ENCODE data around the gene NODAL.
A peak's percentile ranks its signal among the peaks of the same experiment; 100 is the strongest.

NODAL gene

DNA sequence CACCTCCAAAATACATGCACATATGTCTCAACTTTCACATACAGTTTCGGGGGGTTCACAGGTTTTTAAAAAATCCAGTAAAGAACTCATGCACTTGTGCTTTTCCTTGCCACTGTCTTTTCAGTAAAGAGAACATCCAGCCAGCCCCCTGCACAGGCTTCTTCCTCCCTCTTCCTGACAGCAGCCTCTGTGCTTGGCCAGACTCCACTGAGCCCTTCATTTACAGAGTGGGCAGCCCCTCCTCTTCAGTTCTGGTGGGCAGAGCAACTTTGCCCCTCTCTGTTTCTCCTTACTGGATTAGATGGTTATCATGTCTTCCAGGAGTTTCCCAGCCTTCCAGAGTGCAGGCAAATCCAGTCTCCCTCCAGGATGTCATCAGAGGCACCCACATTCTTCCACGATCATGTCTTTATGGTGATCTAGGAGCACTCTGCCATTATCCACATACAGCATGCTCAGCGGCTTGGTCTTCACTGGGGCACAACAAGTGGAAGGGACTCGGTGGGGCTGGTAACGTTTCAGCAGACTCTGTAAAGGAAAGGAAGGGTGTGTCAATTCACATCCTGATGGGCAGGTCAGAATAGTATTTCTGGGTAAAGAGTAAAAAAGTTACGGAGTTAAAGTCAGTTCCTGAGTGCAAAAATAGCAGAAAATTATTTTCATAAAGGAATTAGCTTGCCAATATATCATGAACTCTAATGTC is 8.8 kb downstream of the NODAL start:
- DNase-seq (ENCODE audit: insufficient read length, low spot score) (no peak), FAIRE-seq (no peak)
- no peak for TF ChIP-seq POLR2A (IDR thresholded peaks at IDR 0.05; ENCODE audit: low read depth, low read length)

DNA sequence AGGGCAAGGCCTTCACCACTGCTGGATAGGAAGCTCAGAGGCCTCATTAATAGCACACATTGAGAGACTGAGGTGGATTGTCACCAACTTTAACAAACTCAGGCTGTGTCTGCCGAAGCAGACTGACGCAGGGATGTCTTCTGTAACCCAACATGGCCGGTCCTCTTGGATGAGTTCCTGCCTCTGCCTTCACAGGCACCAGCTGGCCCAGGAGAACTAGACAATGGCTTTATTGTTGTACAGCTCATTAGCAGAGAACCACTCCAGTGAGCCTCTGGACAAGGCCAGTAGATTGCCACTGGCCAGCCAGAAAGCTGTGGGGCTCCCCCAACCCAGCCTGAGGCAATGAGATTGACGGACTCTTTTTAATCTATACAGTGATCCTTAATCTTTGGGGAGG is 9.4 kb downstream of the NODAL start:
- DNase-seq (ENCODE audit: insufficient read length, low spot score) (no peak), FAIRE-seq (no peak)
- no peak for TF ChIP-seq POLR2A (IDR thresholded peaks at IDR 0.05; ENCODE audit: low read depth, low read length)

DNA sequence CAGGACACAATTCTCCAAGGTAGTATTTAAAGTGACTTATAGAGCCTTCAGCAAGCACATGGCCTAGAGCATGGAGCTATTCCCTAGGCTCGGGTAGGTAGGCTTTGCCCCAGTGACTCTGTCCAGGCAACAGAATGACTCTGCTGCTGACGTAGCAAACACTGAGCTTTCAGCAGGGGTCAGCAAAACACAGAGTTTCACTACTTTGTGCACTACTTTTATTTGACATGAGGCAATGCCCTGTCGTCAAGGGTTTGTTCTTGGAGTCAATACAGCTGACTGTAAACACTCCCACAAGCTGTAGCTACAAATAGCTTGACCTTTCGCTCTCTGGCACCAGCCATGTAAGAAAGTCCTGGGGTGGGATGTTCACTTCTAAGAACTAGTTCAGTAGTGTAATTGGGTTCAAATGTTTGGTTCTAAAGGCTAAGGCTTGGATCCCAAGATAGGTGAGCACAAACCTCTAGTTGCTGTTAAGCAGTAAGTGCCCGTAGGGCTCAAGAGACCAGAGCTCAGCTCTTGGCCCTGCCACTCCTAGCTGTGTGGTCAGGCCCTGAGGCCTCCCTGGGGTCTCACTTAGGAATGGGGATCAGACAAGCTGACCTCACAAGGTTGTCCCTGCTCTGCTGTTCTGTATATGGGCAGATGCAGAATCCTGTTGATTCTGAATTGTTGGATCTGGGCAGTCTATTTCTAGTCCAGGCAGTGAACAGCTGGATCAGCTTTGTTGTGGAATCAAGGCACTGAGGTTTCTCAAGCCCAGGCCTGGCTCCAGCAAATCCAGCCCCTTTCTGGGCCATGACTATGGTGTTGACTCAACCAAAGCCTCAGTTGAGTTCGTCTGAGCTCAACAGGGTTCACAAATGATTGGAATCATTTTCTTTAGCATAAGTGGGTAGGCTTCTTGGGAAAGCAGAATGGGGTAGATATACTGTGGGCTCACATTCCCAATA is 10.7 kb downstream of the NODAL start:
- TF ChIP-seq POLR2A (IDR thresholded peaks at IDR 0.05; ENCODE audit: low read depth, low read length), result no peak
- FAIRE-seq (no peak), DNase-seq (ENCODE audit: insufficient read length, low spot score) (no peak)

DNA sequence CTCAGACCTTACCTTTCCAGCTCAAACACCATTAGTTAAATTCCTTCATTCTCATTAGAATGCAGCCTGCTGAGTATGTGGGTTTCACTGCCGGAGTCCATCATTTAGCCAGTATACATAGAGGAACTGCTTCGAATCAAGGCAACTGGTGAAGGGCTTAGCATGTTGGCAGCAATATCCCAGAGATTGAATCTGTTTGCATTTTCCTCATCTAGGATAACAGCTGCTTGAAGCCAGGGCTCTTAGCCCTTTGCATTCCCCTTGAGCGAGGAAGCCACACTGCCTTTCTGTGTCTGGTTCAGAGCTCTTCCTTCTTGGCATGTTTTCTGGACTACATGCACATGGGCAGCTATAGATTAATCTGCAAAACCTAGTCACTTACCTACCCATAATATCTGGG is 14.7 kb downstream of the NODAL start:
- no peak for TF ChIP-seq POLR2A (IDR thresholded peaks at IDR 0.05; ENCODE audit: low read depth, low read length)
- DNase-seq (ENCODE audit: insufficient read length, low spot score) (no peak), FAIRE-seq (no peak)

DNA sequence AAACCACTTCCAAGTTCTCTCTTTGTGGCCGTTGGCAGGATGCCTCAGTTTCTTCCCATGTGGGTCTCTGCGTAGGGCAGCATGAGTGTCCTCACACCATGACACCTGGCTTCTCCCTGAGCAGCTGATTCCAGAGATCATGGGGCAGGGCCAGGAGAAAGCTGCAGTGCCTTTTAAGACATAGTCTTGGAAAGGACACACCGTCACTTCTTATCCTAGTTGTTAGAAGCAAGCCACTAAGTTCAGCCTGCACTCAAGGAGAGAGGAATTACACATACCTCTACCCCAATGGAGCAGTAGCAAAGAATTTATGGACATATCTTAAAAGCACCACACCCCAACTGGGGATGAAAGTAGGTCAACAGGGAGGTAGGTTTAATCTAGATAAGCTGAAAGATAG is 16.4 kb downstream of the NODAL start:
- DNase-seq (ENCODE audit: insufficient read length, low spot score), result no peak
- no peak for FAIRE-seq
- no peak for TF ChIP-seq POLR2A (IDR thresholded peaks at IDR 0.05; ENCODE audit: low read depth, low read length)

DNA sequence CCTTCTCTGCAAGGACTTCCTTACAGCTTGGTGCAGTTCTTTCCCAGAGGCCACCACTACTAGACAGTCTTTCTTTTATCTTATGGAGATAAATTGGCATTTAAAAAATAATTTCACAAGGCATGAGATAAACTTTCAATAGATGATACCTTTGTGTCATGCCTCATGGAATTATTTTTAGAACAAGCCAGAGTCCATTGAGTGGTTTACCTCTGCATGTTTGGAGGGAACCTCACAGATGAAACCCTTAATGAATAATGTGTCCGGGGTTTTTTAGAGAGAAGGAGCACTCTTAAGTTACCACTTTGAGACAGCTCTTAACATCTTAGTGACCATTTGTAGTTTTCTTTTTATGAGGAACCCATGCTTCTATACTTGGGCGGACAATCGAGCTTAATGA is 17.2 kb downstream of the NODAL start:
- no peak for TF ChIP-seq POLR2A (IDR thresholded peaks at IDR 0.05; ENCODE audit: low read depth, low read length)
- no peak for FAIRE-seq

DNA sequence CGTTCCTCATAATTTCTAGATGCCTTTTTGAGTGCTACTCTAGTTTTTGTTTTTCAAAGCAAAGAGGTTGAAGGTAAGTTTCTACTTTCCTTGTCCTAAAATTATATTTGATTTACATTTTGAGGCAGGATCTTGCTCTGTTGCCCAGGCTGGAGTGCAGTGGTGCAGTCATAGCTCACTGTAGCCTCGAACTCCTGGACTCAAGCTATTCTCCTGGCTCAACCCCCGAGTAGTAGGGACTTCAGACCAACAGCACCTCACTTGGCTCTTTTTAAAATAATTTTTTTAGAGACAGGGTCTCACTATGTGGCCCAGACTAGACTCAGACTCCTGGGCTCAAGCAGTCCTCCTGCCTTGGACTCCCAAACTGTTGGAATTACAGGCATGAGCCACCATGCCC is 22.8 kb downstream of the NODAL start:
- no peak for DNase-seq (ENCODE audit: insufficient read length, low spot score)
- FAIRE-seq, result no peak

More for the DNA sequence above, 17.2 kb downstream of the NODAL start:
- DNase-seq (ENCODE audit: insufficient read length, low spot score), result no peak

DNA sequence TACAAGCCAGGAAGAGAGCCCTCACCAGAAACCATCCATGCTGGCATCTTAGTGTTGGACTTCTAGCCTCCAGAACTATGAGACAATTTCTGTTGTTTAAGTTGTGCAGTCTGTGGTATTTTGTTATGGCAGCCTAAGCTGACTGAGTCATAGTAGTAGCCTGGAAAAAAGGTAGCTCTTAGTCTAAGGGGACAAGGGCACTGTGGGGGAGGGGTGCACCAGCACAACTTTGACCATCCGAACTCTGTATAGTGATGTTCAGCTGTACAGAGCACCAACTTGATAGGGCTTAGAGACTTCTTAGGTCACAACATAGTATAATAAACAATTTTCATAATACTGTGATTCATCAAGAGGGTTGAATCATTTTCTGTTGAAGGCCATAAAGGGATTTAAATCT is 23.3 kb downstream of the NODAL start:
- FAIRE-seq (peak; percentile 86), DNase-seq (ENCODE audit: insufficient read length, low spot score) (no peak)
- TF ChIP-seq POLR2A (IDR thresholded peaks at IDR 0.05; ENCODE audit: low read depth, low read length), result no peak

More for the DNA sequence above, 22.8 kb downstream of the NODAL start:
- TF ChIP-seq POLR2A (IDR thresholded peaks at IDR 0.05; ENCODE audit: low read depth, low read length), result no peak

DNA sequence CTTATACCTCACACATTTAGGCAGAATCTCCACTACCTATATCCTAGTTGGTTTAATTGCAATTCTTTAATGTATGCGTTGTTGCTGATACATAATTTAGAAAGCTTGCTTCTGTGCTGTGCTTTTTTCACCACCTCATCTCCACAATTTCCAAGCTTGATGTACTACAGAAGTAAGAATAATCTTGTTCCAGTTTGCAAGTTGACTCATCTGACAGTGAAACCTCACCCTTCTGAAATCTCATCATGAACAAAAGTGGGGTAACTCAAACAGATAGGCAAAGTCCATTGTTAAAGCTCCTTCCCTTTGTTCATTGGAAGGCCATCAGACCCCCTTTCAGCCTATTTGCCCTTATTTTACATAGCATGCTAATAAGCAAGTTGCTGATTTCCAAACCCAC is 23.9 kb downstream of the NODAL start:
- TF ChIP-seq POLR2A (IDR thresholded peaks at IDR 0.05; ENCODE audit: low read depth, low read length), result no peak
- peak; percentile 62 for FAIRE-seq
- DNase-seq (ENCODE audit: insufficient read length, low spot score), result no peak

DNA sequence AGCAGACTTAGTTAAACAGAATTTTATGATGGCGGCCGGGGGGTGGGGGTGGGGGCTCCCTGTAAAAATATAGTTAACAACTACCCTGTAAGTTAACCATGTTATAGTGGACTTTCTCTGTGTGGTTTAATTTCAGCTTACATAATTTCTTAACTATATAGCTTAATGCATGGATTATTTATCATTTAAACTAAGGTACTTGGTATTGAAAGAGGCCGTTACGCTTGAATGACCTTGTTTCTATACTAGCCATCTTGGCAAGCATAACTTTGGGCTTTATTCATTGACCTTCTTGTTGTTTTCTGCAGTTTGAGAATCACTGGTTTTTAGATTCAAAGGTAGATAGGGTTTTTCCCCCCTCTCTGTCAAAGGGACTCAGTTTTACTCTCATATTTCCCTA is 29.1 kb downstream of the NODAL start:
- FAIRE-seq (no peak), DNase-seq (ENCODE audit: insufficient read length, low spot score) (no peak)
- TF ChIP-seq POLR2A (IDR thresholded peaks at IDR 0.05; ENCODE audit: low read depth, low read length), result no peak

DNA sequence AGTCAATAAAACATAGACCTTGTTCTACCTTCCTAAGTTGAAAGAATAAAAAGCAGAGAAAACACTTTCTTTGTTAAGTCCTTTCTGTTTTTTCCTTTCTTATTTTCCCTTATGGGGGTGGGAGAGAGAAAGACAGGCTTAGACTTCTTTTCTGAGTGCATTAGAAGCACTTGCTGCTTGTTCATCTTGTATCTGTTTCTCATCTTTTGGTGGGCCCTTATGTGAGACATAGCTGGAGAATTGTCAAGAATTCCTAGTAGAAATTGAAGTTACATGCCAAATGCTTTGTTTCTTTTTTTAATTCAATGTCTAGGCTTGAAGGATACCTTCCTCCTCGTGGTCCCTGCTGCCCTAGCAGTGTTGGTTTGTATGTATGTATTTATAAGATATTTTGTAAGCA is 30.9 kb downstream of the NODAL start:
- TF ChIP-seq POLR2A (IDR thresholded peaks at IDR 0.05; ENCODE audit: low read depth, low read length), result no peak
- FAIRE-seq, result peak; percentile 6
- DNase-seq (ENCODE audit: insufficient read length, low spot score), result no peak

DNA sequence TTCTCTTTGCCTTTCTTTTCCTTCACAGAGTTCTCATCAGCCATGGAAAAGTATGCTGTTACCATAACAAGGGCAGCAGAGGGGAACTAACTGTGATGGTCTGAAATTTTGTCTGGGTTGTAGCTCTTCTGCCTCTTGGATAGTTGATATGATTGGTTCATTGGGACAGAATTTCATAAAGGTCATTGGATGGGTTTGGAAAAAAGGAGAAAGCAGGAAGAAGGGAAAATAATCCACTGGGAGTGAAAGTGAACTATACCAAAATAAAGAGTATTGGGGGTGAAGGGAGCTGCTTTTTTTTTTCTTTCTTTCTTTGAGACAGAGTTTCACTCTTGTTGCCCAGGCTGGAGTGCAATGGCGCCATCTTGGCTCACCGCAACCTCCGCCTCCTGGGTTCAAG is 31.7 kb downstream of the NODAL start:
- FAIRE-seq (no peak), DNase-seq (ENCODE audit: insufficient read length, low spot score) (no peak)
- no peak for TF ChIP-seq POLR2A (IDR thresholded peaks at IDR 0.05; ENCODE audit: low read depth, low read length)

DNA sequence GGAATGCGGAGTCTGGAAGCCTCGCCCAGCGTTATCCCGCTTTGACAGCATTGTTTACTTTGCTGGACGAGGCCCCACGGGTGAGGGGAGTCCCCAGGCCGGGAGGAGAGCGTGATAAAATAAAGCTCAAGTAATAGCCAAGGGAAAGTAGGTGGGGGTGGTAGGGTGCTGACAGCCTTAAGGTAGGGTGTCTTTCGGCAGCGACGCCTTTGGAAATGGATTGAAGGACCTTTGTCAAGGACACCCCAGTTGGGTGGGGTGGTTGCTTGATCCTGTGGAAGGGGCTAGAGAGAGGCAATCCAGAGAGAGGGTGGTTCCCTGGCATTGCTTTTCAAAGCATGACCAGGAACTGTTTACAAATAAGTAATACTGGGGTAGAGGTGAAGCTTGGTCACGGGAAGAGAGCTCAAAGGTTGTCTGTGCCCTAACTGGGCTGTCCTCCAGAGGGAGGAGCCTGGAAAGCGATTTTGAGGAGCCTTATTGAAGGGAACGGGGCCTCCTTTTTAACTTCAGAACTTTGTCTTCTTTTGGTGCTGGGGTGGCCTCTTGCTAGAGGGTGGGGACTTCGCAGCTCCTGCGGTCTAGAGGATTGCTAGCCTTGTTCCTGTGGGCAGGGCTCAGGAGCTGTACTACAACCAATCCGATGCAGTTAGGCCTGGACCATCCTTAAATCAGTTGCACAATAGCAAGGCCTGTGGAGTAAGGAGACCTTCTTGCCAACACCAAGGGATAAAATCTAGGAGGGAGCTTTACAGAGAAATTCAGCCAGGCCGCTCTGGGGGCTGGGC is 36.2 kb downstream of the NODAL start:
- peak; percentile 61 for DNase-seq (ENCODE audit: insufficient read length, low spot score)
- TF ChIP-seq POLR2A (IDR thresholded peaks at IDR 0.05; ENCODE audit: low read depth, low read length), result no peak
- peak; percentile 98 for FAIRE-seq

DNA sequence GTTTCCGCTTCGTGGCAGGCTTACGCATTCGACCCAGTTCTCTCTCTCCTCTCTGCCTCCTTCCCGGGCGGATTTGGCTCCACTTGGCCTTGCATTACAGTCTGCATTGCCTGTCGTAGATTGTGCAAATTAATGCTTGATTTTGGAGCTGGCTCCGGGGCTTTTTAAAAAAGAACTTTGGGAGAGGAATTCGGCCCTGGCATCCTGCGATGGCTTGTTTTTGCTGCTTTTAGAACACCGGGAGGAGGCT is 36.8 kb downstream of the NODAL start:
- DNase-seq (ENCODE audit: insufficient read length, low spot score) (no peak), FAIRE-seq (no peak)
- no peak for TF ChIP-seq POLR2A (IDR thresholded peaks at IDR 0.05; ENCODE audit: low read depth, low read length)

All from H54 (cell line).